ENCODE measurements around the gene DIO1. TPM values are rescaled to one million over a fixed set of nuclear protein-coding genes. Genes with fewer than 3 reads are reported as not detected.

Gene DIO1
- total and polyA plus RNA-seq, 2 donors (not counting 1 experiment from before 2014, with no cell fraction given) = not detected

DNA sequence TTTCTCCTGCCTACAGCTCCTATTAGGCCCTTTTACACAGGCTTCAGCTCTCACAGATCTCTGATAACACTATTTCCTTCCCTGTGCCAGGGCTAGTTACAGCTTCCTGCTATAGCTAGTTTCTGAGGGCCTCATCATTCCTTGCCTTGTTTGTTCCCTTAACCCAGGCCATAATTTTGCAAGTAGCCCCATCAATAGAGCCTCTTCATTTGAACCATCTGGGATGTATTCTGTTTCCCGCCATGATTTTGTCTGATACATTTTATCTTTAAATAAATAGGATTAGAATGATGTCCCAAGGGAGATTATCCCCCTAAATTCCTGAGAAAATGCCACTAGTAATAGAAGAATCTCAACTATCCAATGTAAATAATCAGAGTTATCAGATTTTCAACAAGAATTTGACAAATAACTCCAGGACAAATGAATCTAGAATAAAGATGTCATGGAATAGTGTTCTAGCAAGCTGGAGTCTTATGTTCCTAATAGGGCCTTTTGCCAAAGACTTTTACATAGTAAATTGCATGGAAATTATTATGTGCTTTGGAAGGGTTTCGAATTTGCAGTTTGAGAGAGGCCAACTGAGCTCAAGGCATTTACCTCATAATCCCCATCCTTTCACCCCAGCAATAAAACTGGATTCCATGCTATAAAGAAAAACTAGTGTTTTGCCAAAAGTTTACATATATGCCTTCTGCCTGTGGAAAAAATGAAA is 35.4 kb downstream of the DIO1 start:
- no peaks in the 10 kb centered on the region for H3K27me3 Mint-ChIP-seq
- CTCF ChIA-PET = no interaction called here
- H3K27ac Mint-ChIP-seq = no peak overlapping the region
- no peaks in the 10 kb centered on the region for H3K9me3 Mint-ChIP-seq (ENCODE audit: insufficient read depth)
- H3K4me3 Mint-ChIP-seq = no peak overlapping the region
- no peak for TF ChIP-seq EZH2 (IDR thresholded peaks at IDR 0.05; ENCODE audit: borderline replicate concordance, insufficient read depth, low read depth, low read length, poor library complexity, severe bottlenecking)
- TF ChIP-seq, protein P1, sequence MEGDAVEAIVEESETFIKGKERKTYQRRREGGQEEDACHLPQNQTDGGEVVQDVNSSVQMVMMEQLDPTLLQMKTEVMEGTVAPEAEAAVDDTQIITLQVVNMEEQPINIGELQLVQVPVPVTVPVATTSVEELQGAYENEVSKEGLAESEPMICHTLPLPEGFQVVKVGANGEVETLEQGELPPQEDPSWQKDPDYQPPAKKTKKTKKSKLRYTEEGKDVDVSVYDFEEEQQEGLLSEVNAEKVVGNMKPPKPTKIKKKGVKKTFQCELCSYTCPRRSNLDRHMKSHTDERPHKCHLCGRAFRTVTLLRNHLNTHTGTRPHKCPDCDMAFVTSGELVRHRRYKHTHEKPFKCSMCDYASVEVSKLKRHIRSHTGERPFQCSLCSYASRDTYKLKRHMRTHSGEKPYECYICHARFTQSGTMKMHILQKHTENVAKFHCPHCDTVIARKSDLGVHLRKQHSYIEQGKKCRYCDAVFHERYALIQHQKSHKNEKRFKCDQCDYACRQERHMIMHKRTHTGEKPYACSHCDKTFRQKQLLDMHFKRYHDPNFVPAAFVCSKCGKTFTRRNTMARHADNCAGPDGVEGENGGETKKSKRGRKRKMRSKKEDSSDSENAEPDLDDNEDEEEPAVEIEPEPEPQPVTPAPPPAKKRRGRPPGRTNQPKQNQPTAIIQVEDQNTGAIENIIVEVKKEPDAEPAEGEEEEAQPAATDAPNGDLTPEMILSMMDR (IDR thresholded peaks at IDR 0.05) = no peak
- Histone ChIP-seq H3K9ac (ENCODE audit: low read length) (no peak overlapping the region), H3K79me2 (ENCODE audit: control insufficient read depth, insufficient read depth, low read length) (no peaks in the 10 kb centered on the region), H2AFZ (ENCODE audit: insufficient read depth, low read depth, low read length, poor library complexity, severe bottlenecking) (no peak overlapping the region), H4K20me1 (ENCODE audit: control insufficient read depth, insufficient read depth, low read length, poor library complexity, severe bottlenecking) (no peaks in the 10 kb centered on the region), H3K27ac (ENCODE audit: low read length in 2 of 2) (no peak overlapping the region), H3K27me3 (replicated peaks in 1 of 4; ENCODE audit: control extremely low read depth in 1 of 4, control insufficient read depth in 3 of 4, insufficient read depth in 4 of 4, low read length in 3 of 4) (no peaks in the 10 kb centered on the region), H3K36me3 (replicated peaks in 1 of 2; ENCODE audit: control extremely low read depth in 1 of 2, control insufficient read depth in 1 of 2, extremely low read depth in 1 of 2, insufficient read depth in 2 of 2, low read length in 1 of 2) (peaks cover 12 to 27% of the 10 kb centered on the region in 2 experiments), H3K4me2 (replicated peaks; ENCODE audit: low read depth, low read length, poor library complexity, severe bottlenecking) (no peak overlapping the region), H3K4me3 (ENCODE audit: control extremely low read depth in 1 of 5, extremely low read depth in 1 of 5, insufficient read depth in 1 of 5, low read depth in 2 of 5, low read length in 4 of 5) (no peak overlapping the region), H3K4me1 (ENCODE audit: control insufficient read depth in 2 of 2, insufficient read depth in 2 of 2, low read length in 2 of 2) (no peaks in the 10 kb centered on the region), H3K9me3 (ENCODE audit: control extremely low read depth in 1 of 3, control insufficient read depth in 2 of 3, insufficient read depth in 1 of 3, low read length in 2 of 3) (peaks cover 1 to 10% (median 4%) of the 10 kb centered on the region in 3 donors)
- H3K4me1 Mint-ChIP-seq = no peaks in the 10 kb centered on the region
- WGBS (ENCODE audit: insufficient coverage) = no CpG with 5 or more reads among the region's 2 CpGs
- ATAC-seq (ENCODE audit: low read depth) (no peak), DNase-seq (no peak)
- intact Hi-C loops (cut with micrococcal nuclease) = no loop called here
- POLR2A ChIA-PET = interaction anchor here (0.7 kb wide), 1 partner anchor 158 kb away, joined by 7 read pairs; no protein-coding TSS in a partner anchor

DNA sequence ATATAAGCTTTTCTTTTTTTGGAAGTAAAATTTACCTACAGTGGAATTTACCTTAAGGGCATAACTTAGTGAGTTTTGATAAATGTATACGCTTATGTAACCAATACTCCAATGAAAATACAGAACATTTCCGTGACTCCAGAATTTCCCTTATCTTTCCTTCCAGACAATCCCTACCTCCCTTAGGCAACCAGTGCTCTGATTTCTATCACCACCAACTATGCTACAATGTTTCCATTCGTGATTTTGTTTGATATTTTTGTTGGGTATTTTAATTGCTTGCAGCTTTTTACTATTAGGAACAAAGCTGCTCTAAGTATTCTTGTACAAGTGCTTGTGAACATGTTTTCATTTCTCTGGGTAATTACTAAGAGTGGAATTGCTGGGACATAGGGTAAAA is 36.9 kb downstream of the DIO1 start:
- Histone ChIP-seq H3K9ac (ENCODE audit: low read length) (no peak overlapping the region), H3K9me3 (ENCODE audit: control extremely low read depth in 1 of 3, control insufficient read depth in 2 of 3, insufficient read depth in 1 of 3, low read length in 2 of 3) (peaks cover 3 to 17% (median 7%) of the 10 kb centered on the region in 3 donors), H3K79me2 (ENCODE audit: control insufficient read depth, insufficient read depth, low read length) (no peaks in the 10 kb centered on the region), H4K20me1 (ENCODE audit: control insufficient read depth, insufficient read depth, low read length, poor library complexity, severe bottlenecking) (no peaks in the 10 kb centered on the region), H2AFZ (ENCODE audit: insufficient read depth, low read depth, low read length, poor library complexity, severe bottlenecking) (no peak overlapping the region), H3K4me1 (ENCODE audit: control insufficient read depth in 2 of 2, insufficient read depth in 2 of 2, low read length in 2 of 2) (no peaks in the 10 kb centered on the region), H3K4me2 (replicated peaks; ENCODE audit: low read depth, low read length, poor library complexity, severe bottlenecking) (no peak overlapping the region), H3K27me3 (replicated peaks in 1 of 4; ENCODE audit: control extremely low read depth in 1 of 4, control insufficient read depth in 3 of 4, insufficient read depth in 4 of 4, low read length in 3 of 4) (no peaks in the 10 kb centered on the region), H3K27ac (ENCODE audit: low read length in 2 of 2) (no peak overlapping the region), H3K4me3 (ENCODE audit: control extremely low read depth in 1 of 5, extremely low read depth in 1 of 5, insufficient read depth in 1 of 5, low read depth in 2 of 5, low read length in 4 of 5) (no peak overlapping the region), H3K36me3 (replicated peaks in 1 of 2; ENCODE audit: control extremely low read depth in 1 of 2, control insufficient read depth in 1 of 2, extremely low read depth in 1 of 2, insufficient read depth in 2 of 2, low read length in 1 of 2) (peaks cover 13 to 27% of the 10 kb centered on the region in 2 experiments)
- Mint-ChIP-seq H3K9me3 (ENCODE audit: insufficient read depth) (no peaks in the 10 kb centered on the region), H3K4me1 (no peaks in the 10 kb centered on the region), H3K27ac (no peak overlapping the region), H3K4me3 (no peak overlapping the region), H3K27me3 (no peaks in the 10 kb centered on the region)
- TF ChIP-seq, protein P1 (IDR thresholded peaks at IDR 0.05) = no peak
- no peak for TF ChIP-seq EZH2 (IDR thresholded peaks at IDR 0.05; ENCODE audit: borderline replicate concordance, insufficient read depth, low read depth, low read length, poor library complexity, severe bottlenecking)
- intact Hi-C loops (cut with micrococcal nuclease) = no loop called here
- POLR2A ChIA-PET = no interaction called here
- DNase-seq = no peak
- ATAC-seq (ENCODE audit: low read depth) = no peak
- CTCF ChIA-PET = interaction anchor here (0.6 kb wide), 2 partner anchors 23 to 113 kb away, joined by 3 read pairs; no protein-coding TSS in a partner anchor
- WGBS (ENCODE audit: insufficient coverage) = no CpG with 5 or more reads among the region's 3 CpGs
